ENCODE measurements around the gene ANLN. TPM values are rescaled to one million over a fixed set of nuclear protein-coding genes. Genes with fewer than 3 reads are reported as not detected.
"Not testable (repeated sequence)": the region's sequence is repeated elsewhere in the genome, so short reads cannot be mapped to it uniquely, and the experiment has no call there.

The ANLN gene
- total RNA-seq, 2 experiments from 2014 or later, result 52.5 to 58.3 TPM

DNA sequence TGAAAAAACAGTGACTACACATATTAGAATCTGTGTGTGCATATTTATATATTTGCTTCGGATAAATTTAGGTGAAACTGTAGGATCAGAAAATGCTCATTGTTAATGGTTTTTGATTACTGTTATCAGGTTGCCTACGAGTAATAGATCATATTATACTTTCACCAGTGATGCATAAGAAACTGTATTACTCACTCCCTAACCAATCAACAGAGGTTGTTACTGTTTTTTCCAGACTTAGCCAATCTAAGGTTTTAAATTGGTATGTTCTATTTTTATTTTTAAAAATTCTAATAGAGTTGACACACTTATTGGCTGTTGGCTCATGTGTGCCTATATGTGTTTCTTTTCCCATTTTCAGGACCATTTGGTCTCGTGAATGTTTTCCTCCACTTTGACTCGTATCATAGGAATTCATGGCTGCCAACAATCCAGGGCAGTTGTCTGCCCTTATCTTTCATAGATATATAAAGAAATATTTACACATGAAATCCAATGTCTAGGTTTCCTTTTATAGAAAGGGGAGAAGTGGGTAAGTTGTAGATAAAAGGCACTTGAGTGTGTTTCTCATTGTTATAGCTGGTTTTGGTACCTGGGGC is 59.2 kb downstream of the ANLN start:
- DNase-seq (no peak), ATAC-seq (no peak)
- no peaks in the 10 kb centered on the region for H3K4me1 Mint-ChIP-seq
- intact Hi-C loops (cut with DNase I, micrococcal nuclease), result no loop called here
- H3K27ac Mint-ChIP-seq, result no peak overlapping the region
- H3K4me3 Mint-ChIP-seq, result no peak overlapping the region
- ChIA-PET POLR2A (no interaction called here), CTCF (interaction anchor here (1.3 kb wide), 1 partner anchor 82 kb away, joined by 3 read pairs; a partner anchor contains a TSS)
- H3K9me3 Mint-ChIP-seq (ENCODE audit: low read depth), result no peaks in the 10 kb centered on the region
- no peaks in the 10 kb centered on the region for H3K27me3 Mint-ChIP-seq
- H3K36me3 Mint-ChIP-seq (ENCODE audit: low read depth), result peaks cover 40% of the 10 kb centered on the region

DNA sequence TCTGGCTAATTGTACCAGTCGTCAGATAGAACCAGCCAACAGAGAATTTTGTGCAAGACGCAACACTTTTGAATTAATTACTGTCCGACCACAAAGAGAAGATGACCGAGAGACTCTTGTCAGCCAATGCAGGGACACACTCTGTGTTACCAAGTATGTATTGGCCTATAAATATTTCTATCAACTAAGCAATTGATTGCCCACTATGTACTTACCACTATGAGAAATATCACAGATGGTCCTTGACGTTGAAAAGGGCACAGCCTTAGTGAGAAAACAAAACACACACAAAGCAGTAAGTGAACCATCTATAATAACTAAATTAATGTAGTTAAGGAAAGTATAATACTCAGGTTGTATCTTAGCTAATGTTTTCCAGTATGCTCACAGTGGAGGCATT is 60.0 kb downstream of the ANLN start:
- H3K27ac Mint-ChIP-seq, result no peak overlapping the region
- H3K9me3 Mint-ChIP-seq (ENCODE audit: low read depth), result no peaks in the 10 kb centered on the region
- peaks cover 40% of the 10 kb centered on the region for H3K36me3 Mint-ChIP-seq (ENCODE audit: low read depth)
- ATAC-seq (no peak), DNase-seq (no peak)
- intact Hi-C loops (cut with DNase I, micrococcal nuclease), result no loop called here
- POLR2A ChIA-PET, result no interaction called here
- H3K27me3 Mint-ChIP-seq, result no peaks in the 10 kb centered on the region
- no peak overlapping the region for H3K4me3 Mint-ChIP-seq
- H3K4me1 Mint-ChIP-seq, result no peaks in the 10 kb centered on the region
- CTCF ChIA-PET, result interaction anchor here (0.6 to 1.3 kb wide), 2 partner anchors 35 to 83 kb away, joined by 3 read pairs; a partner anchor contains a TSS

DNA sequence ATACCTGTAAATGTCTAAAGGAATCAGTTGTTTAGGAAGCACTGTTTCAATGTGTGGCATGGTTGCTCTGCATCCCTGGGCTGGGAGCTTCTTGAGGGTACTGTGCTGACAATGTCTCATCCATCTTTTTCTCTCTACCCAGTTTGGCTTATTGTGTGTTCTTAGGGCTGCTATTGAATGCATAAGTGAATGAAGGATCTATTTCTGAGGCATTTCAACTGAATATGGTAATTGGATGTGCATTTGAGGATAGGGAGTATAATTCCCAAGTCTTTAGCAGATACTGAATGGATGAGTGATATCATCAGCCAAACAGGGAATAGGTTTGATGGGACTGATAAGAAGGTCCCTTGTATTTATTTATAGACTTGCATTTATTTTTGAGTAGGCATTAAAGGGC is 64.1 kb downstream of the ANLN start:
- Mint-ChIP-seq H3K9me3 (ENCODE audit: low read depth) (no peaks in the 10 kb centered on the region), H3K4me3 (no peak overlapping the region), H3K27ac (no peak overlapping the region), H3K27me3 (no peaks in the 10 kb centered on the region), H3K4me1 (no peaks in the 10 kb centered on the region), H3K36me3 (ENCODE audit: low read depth) (peaks cover 29% of the 10 kb centered on the region)
- intact Hi-C loops (cut with DNase I, micrococcal nuclease), result no loop called here
- ChIA-PET POLR2A (no interaction called here), CTCF (interaction anchor here (0.7 to 3.2 kb wide), 4 partner anchors 13 to 561 kb away, joined by 3 to 11 read pairs (median 4); no protein-coding TSS in a partner anchor)
- DNase-seq (no peak), ATAC-seq (no peak)

DNA sequence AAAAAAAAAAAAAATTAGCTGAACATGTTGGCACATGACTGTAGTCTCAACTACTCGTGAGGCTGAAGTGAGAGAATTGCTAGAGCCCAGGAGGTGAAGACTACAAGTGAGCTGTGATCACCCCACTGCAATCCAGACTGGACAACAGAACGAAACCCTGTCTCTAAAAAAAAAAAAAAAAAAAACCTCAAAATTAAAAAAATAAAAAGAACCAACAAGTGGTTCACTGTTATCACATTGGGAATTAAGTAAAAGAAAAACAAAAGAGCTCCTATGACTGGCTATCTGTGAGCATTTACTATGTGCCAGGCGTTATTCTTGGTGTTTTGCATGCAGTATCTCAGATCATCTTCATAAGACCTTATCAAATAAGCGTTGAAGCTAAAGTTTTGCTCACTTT is 66.0 kb downstream of the ANLN start:
- Mint-ChIP-seq H3K4me3 (no peak overlapping the region), H3K4me1 (no peaks in the 10 kb centered on the region), H3K36me3 (ENCODE audit: low read depth) (peaks cover 17% of the 10 kb centered on the region), H3K9me3 (ENCODE audit: low read depth) (no peaks in the 10 kb centered on the region), H3K27ac (no peak overlapping the region), H3K27me3 (no peaks in the 10 kb centered on the region)
- CTCF ChIA-PET, result interaction anchor here (0.6 to 3.2 kb wide), 5 partner anchors 15 to 827 kb away, joined by 3 to 11 read pairs (median 3); no protein-coding TSS in a partner anchor
- no peak for ATAC-seq
- DNase-seq, result no peak
- intact Hi-C loops (cut with DNase I, micrococcal nuclease), result no loop called here
- POLR2A ChIA-PET, result no interaction called here

DNA sequence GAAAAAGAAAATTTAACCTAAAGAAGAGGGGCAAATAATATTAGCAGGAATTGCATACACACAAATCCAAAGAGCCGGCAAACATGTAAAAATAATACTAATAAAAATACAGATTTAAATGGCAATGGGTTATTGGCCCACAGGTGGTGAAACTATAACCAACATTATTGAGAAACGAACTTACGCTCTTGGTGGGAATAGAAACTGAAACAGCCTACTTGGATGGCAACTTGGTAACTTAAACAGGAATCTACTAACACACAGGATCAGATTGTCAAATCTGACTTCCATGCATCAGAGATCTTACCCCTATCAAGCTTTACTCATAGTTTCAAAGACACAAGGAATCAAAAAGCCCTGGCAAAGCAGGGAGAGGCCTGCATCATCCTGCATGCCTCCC is 66.5 kb downstream of the ANLN start:
- POLR2A ChIA-PET, result no interaction called here
- DNase-seq (no peak), ATAC-seq (no peak)
- intact Hi-C loops (cut with DNase I, micrococcal nuclease), result no loop called here
- H3K27me3 Mint-ChIP-seq, result no peaks in the 10 kb centered on the region
- no peak overlapping the region for H3K4me3 Mint-ChIP-seq
- H3K9me3 Mint-ChIP-seq (ENCODE audit: low read depth), result no peaks in the 10 kb centered on the region
- no peaks in the 10 kb centered on the region for H3K4me1 Mint-ChIP-seq
- no peak overlapping the region for H3K27ac Mint-ChIP-seq
- CTCF ChIA-PET, result interaction anchor here (0.6 to 3.2 kb wide), 4 partner anchors 15 to 332 kb away, joined by 3 to 11 read pairs (median 3); no protein-coding TSS in a partner anchor
- peaks cover 13% of the 10 kb centered on the region for H3K36me3 Mint-ChIP-seq (ENCODE audit: low read depth)

DNA sequence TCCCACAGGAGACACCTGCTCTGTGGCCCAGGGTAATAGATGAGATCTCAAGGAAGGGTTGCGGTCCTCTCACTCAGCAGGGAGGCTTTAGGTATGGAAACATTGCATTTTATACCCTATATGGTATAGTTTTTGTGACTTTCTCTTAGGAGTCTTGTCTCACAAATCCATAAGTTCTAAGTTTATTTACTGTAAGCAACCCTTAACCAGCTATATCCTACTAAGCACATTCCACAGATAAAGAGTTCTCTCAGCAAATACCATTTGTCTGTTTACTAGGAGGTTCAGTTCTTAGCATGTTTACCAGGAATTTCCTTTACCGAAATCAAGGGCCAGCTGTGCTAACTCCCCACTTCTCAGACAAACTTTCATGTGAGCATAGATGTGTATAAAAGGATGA is 66.9 kb downstream of the ANLN start:
- no peak overlapping the region for H3K27ac Mint-ChIP-seq
- ATAC-seq (no peak), DNase-seq (no peak)
- H3K36me3 Mint-ChIP-seq (ENCODE audit: low read depth), result peaks cover 10% of the 10 kb centered on the region
- no peaks in the 10 kb centered on the region for H3K9me3 Mint-ChIP-seq (ENCODE audit: low read depth)
- no peak overlapping the region for H3K4me3 Mint-ChIP-seq
- ChIA-PET CTCF (interaction anchor here (0.8 kb wide), 1 partner anchor 192 kb away, joined by 3 read pairs; no protein-coding TSS in a partner anchor), POLR2A (no interaction called here)
- H3K27me3 Mint-ChIP-seq, result no peaks in the 10 kb centered on the region
- no peaks in the 10 kb centered on the region for H3K4me1 Mint-ChIP-seq
- intact Hi-C loops (cut with DNase I, micrococcal nuclease), result no loop called here

DNA sequence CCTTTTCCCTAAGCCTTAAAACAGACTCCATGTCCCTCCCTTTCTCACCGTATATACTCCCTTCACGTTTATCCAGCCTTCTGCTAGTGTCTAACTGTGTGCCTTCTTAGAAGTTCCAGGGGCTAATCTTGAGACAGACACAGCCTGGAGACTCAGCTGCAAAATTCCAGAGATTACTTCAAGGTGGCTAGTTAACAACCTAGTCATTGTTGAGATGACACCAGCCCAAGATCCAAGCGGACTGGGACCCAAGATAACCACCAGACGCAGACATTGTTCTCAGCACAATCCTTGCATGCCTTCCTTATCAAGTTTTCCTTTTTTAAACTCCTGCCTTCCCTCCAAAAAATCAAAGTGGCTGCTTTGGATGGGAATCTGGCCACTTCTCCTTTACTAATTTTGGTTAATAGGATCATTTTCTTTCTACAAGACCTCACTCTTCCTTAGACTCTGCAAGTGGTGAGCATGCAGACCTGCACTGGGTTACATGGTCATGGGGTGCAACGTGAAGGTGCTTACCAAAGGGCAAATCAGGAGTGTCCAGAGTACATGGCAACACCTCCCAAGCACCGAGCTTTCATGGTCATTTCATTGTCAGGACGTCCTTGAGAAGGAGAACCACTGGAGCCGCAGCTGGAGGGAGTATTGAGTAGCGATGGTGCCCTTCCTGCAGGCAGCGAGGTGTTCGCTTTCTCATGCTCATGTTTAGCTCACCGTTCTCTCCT is 69.7 kb downstream of the ANLN start:
- H3K27me3 Mint-ChIP-seq, result no peaks in the 10 kb centered on the region
- CTCF ChIA-PET, result interaction anchor here (1.5 kb wide), 1 partner anchor 723 kb away, joined by 4 read pairs; no protein-coding TSS in a partner anchor

DNA sequence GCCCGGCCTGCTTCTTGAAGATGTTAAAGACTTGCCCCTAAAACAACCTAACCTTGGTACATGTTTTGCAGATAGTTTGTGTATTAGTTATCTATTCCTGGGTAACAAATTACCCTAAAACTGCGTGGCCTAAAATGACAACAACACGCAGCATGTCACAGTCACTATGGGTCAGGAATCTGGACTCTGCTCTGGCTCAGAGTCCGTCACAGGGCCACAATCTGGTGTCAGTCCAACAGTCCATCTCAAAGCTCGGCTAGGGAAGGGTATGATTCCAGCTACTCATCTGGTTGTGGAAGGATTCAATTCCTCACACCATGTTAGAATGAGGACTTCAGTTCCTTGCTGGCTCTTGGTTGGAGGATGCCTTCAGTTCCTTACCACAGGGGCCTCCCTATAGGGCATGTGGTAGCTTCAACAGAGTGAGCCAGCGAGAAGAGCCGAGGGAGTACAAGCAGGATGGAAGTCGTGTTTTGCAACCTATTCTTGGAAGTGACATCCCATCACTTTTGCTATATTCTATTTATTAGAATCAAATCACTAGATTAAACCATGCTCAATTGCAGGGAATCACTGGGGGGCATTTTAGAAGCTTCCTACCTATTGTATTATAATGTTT is 71.3 kb downstream of the ANLN start:
- intact Hi-C loops (cut with DNase I, micrococcal nuclease), result no loop called here
- POLR2A ChIA-PET, result no interaction called here
- Mint-ChIP-seq H3K36me3 (ENCODE audit: low read depth) (no peaks in the 10 kb centered on the region), H3K27me3 (peaks cover 2% of the 10 kb centered on the region), H3K27ac (no peak overlapping the region), H3K4me3 (no peak overlapping the region), H3K9me3 (ENCODE audit: low read depth) (no peaks in the 10 kb centered on the region), H3K4me1 (no peaks in the 10 kb centered on the region)
- no peak for DNase-seq
- no peak for ATAC-seq
- CTCF ChIA-PET, result interaction anchor here (1.1 to 1.5 kb wide), 2 partner anchors 721 to 740 kb away, joined by 3 to 4 read pairs; no protein-coding TSS in a partner anchor

More for the DNA sequence above, 69.7 kb downstream of the ANLN start:
- POLR2A ChIA-PET, result no interaction called here
- Mint-ChIP-seq H3K4me1 (no peaks in the 10 kb centered on the region), H3K27ac (no peak overlapping the region), H3K9me3 (ENCODE audit: low read depth) (no peaks in the 10 kb centered on the region), H3K36me3 (ENCODE audit: low read depth) (no peaks in the 10 kb centered on the region), H3K4me3 (no peak overlapping the region)
- intact Hi-C loops (cut with DNase I, micrococcal nuclease), result no loop called here
- ATAC-seq, result no peak
- no peak for DNase-seq

DNA sequence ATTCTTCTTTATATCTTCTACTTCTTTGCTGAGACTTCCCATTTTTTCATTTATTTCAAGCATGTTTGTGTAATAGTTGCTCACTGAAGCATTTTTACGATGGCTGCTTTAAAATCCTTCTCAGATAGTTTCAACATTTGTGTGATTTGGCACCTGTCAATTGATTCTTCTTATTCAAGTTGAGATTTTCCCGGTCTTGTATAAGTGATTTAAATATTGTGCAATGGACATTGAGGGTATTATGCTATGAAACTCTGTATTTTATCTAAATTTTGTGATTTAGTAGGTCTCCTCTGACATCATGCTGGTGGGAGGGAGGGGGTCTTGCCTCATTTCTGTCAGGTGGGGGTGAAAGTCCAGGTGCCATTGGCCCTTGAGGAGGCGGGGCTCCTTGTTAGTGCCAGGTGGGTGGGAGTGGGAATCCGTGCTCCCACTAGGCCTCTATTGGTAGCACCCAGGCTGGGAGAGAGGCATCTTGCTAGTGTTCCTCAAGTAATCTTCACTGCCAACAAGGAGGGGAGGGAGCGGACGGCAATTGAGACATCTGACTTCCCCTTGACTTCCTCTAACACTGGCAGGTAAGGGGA is 73.0 kb downstream of the ANLN start:
- Mint-ChIP-seq H3K36me3 (ENCODE audit: low read depth) (no peaks in the 10 kb centered on the region), H3K27ac (no peak overlapping the region), H3K9me3 (ENCODE audit: low read depth) (no peaks in the 10 kb centered on the region), H3K27me3 (peaks cover 2% of the 10 kb centered on the region), H3K4me3 (no peak overlapping the region), H3K4me1 (no peaks in the 10 kb centered on the region)
- intact Hi-C loops (cut with DNase I, micrococcal nuclease), result no loop called here
- ChIA-PET CTCF (no interaction called here), POLR2A (no interaction called here)
- DNase-seq (no peak), ATAC-seq (no peak)

DNA sequence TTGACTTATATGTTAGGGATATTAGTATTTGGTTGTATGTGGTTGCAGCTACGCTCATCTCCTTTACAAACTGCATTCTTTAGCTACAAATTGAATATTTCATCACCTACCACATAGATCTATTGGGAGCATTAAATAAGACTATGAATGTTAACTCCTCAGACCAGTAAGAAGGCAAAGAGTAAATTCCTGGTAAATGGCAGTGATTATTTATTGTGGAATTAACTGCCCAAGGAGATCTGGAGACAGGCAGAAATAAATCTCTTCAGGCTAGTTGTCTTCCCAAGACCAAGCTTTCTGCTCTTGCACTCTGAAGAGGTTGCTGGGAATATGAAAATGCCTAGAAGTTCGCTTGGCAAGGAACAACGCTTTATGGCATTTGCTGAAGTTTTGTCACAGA is 74.6 kb downstream of the ANLN start:
- Mint-ChIP-seq H3K9me3 (ENCODE audit: low read depth) (no peaks in the 10 kb centered on the region), H3K27ac (no peak overlapping the region), H3K4me1 (no peaks in the 10 kb centered on the region), H3K27me3 (peaks cover 2% of the 10 kb centered on the region), H3K4me3 (no peak overlapping the region), H3K36me3 (ENCODE audit: low read depth) (no peaks in the 10 kb centered on the region)
- intact Hi-C loops (cut with DNase I, micrococcal nuclease), result no loop called here
- DNase-seq (no peak), ATAC-seq (no peak)
- ChIA-PET CTCF (interaction anchor here (1.0 to 1.6 kb wide), 2 partner anchors 11 to 24 kb away, joined by 3 to 9 read pairs; no protein-coding TSS in a partner anchor), POLR2A (no interaction called here)

DNA sequence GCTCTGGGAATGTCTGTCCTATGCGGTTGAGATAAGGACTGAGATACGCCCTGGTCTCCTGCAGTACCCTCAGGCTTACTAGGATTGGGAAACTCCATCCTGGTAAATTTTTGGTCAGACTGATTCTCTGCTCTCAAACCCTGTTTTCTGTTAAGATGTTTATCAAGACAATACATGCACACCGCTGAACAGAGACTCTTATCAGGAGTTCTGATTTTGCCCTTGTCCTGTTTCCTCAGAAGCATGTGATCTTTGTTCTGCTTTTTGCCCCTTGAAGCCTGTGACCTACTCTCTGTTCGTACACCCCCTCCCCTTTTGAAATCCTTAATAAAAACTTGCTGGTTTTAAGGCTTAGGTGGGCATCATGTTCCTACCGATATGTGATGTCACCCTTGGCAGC is 76.3 kb downstream of the ANLN start:
- H3K36me3 Mint-ChIP-seq (ENCODE audit: low read depth); ATAC-seq; POLR2A ChIA-PET; intact Hi-C loops (cut with DNase I, micrococcal nuclease); H3K9me3 Mint-ChIP-seq (ENCODE audit: low read depth); H3K27me3 Mint-ChIP-seq; H3K4me3 Mint-ChIP-seq; DNase-seq; H3K4me1 Mint-ChIP-seq; H3K27ac Mint-ChIP-seq: not testable (repeated sequence)
- CTCF ChIA-PET, result interaction anchor here (0.6 kb wide), 1 partner anchor 161 kb away, joined by 3 read pairs; no protein-coding TSS in a partner anchor
